ENCODE data around the gene FAM9C.
"Not testable (repeated sequence)": the region's sequence is repeated elsewhere in the genome, so short reads cannot be mapped to it uniquely, and the experiment has no call there.

The FAM9C gene

DNA sequence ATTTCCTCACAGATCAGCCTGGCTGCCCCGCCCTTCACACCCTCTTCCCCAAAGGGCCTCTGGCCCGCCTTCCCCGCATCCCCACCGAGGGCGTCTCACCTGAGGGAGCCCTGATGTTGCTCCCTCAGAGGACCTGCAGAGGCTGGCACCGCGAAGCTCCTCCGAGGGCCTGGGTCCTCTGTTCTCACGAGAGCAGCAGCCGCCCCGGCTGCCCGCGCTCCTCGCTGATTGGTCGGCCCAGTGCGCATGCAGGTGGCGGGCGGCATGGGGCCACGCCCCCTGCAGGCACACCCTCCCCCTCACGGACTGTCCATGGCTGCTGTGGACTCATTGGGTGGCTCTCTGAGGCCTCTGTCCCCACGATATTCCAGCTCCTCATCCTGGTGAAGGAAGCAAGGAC, at the start of gene FAM9C:
Gene FAM9C, minus strand, starts transcription at position 180 of the 400 bp plus-strand sequence. CDS start 831 bp downstream, outside the sequence.
- no peak for DNase-seq

- no peak for DNase-seq
Measured at GRCh38 chrX:13093529-13094140, 49.2 kb upstream of the FAM9C start.

GRCh38 chrX:13092455-13092941, 48.1 kb upstream of the FAM9C start:
- DNase-seq = no peak

- no peak for DNase-seq
Measured at GRCh38 chrX:13091111-13091765, 46.8 kb upstream of the FAM9C start.

DNA sequence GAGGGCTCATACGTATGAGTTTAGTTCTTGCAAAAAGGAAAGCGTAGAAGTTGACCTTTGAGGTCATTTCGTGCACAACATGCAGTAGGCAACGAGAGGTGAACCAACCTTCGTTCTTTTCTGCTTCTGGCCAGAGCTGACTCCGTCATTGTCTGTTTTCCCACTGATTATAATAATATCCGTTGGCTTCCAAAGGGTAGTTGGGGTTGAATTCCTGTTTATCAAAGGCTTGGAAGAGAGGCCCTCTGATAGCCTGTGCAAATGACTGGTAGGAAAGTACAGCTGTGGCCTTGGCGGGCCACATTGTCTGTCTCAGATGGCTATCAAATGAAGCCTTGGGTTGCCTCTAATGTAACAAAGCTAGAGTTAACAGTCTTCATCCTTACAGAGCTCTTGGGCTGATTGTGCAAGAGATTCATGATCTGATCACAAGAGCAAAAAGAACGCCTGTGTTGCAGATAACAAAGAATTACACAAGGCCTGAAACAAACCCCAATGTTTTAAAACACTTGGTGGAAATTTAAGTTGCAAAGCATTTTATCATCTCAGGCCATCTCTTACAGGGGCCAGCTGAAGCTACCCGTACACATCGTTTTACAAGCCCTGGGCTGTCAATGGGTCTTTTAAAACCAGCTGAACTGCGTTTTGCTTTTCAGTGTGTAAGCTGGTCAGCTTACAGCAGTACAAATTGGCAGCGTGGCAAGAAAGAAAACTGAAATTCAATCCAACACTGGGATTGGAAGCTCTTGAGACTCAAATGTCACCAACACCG, 46.1 kb upstream of the FAM9C start:
- DNase-seq = no peak

DNA sequence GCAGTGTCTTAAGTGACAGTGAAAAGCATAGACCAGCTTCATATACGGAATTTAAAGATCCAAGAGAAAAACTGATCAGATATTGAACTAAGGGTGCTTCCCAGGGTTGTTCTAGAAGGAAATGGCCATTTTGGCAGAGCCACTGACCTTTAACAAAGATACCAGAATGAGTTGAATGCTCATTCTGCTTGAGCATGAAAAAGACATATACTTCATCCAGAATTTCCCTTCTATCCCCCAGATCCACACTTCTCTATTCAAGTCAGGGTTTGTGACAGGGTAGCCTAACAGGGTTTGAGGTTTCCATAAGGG, 45.6 kb upstream of the FAM9C start:
- DNase-seq = no peak

DNA sequence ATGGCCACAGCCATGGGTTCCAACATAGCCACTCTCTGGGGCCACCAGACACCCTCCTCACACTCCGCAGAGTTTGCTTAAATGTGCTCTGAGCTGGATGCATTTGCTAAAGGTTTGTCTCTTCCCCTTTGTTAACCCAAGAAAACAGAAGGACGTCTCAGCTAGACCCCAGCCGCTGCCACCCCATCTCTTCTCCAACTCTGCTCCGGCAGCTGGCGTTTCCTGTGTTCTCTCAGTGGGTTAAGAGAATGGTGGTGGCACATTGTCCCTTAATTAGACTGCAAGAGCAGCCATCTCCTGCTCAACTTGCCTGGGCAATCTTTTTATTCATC, 43.7 kb upstream of the FAM9C start:
- DNase-seq = no peak

- peak; percentile 55 for DNase-seq
Measured at GRCh38 chrX:13087322-13088155, 43.1 kb upstream of the FAM9C start.

- not testable (repeated sequence) for DNase-seq
Measured at GRCh38 chrX:13086793-13087321, 42.4 kb upstream of the FAM9C start.

GRCh38 chrX:13086076-13086475, 41.7 kb upstream of the FAM9C start:
- no peak for DNase-seq

GRCh38 chrX:13085526-13085925, 41.1 kb upstream of the FAM9C start:
- no peak for DNase-seq

DNA sequence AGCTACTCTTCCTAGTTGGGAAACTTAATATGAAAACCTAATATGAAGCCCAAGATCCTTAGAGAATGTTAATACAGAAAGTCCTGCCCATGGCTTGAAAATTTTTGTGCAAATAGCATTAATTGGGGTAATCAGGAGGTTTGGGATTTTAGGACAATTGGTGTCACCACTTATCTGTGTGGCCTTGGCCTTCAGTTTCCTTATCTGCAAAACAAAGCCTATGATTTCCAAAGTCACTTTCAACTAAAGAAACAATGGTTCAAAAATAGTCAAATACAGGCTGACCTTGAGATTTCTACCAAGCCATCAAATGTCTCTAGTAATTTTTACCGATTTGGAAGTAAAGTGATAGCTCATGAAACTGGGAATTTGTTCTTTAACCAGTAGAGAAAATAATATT, 40.2 kb upstream of the FAM9C start:
- no peak for DNase-seq

DNA sequence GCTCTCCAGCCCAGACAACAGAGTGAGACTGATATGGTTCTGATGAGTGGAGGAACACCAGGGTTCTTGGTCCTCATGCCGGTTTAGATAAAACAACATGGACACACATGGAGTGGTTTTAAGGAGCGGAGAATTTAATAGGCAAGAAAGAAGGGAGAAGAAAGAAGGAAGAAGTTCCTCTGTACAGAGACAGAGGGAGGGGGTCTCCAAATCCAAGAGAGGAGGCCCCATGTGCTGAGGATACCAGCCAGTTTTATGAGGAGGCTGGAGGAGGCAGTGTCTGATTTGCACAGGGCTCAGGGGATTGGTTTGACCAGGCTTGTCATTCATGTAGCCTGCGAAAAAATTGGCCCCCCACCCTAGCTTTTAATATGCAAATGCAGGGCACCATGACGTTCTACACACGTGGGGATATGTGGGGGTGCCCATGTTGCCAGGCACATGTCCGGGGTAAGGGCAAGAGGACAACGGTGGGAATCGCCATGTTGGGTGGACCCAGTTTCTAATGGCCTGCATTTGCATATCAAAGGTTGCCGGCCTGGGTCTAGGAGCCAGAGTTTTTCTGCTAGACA, 39.4 kb upstream of the FAM9C start:
- not testable (repeated sequence) for DNase-seq

DNA sequence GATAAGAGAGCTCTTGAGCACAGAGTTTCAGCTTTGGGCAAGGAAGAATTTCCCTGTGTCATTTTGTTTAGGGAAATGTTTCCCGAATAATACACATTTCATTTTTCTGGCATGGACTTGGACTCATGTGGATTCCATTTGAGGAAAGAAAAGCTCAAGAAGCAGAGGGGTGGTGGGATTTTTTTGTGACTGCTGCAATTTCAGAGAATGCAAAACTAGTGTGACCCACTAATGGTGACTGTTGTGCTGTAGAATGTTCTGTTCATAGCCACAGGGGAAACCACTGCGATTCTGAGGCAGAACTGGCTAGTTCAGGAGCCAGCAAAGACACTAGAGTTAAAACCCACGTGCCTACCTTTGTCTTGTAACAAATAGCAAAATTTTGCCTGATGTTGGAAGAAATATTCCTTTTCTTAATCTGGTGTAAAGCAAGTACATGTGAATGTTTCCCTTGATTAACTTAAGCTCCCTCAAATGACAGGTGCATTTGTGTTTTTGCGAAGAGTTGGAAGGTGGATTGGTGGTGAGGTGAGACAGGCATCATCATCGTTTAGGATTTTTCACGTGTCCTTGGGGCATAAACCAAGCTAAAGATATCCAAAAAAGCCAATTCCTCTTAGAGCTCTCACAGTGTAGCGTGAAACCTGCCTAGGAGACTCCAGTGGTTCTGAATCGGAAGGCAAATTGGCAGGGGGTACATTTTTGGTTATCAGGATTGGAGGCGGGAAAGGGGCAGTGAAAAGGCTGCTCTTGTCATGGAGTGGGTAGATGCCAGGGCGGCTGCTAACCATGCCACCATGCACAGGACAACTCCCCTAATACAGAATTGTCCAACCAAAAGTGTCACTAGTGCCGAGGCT, 38.0 kb upstream of the FAM9C start:
- no peak for DNase-seq

GRCh38 chrX:13081395-13082205, 37.2 kb upstream of the FAM9C start:
- no peak for DNase-seq

GRCh38 chrX:13080128-13080795, 35.8 kb upstream of the FAM9C start:
- no peak for DNase-seq

- DNase-seq = peak; percentile 25
Measured at GRCh38 chrX:13078739-13079444, 34.5 kb upstream of the FAM9C start.

- DNase-seq = no peak
Measured at GRCh38 chrX:13077168-13077567, 32.7 kb upstream of the FAM9C start.

GRCh38 chrX:13076176-13076961, 31.9 kb upstream of the FAM9C start:
- no peak for DNase-seq
